Hepatocyte (in vitro differentiated cells): Measurements from ENCODE around the gene STX8.

Experiments used
- CTCF ChIP-seq: fragments of 200-600 bp; sonication (generic); IDR thresholded peaks from 2 replicates; pipeline ENCODE4 v1.5.1; 2016; ENCODE audit warnings: antibody characterized with exemption, mild to moderate bottlenecking; ENCODE audit not compliant: poor library complexity
- EZH2phosphoT487 ChIP-seq: fragments of 200-600 bp; sonication (generic); IDR thresholded peaks from one replicate; pipeline ENCODE4 v1.6.1; 2018; ENCODE audit warnings: antibody characterized with exemption, mild to moderate bottlenecking, low read depth, moderate library complexity; ENCODE audit not compliant: unreplicated experiment, severe bottlenecking

DNA sequence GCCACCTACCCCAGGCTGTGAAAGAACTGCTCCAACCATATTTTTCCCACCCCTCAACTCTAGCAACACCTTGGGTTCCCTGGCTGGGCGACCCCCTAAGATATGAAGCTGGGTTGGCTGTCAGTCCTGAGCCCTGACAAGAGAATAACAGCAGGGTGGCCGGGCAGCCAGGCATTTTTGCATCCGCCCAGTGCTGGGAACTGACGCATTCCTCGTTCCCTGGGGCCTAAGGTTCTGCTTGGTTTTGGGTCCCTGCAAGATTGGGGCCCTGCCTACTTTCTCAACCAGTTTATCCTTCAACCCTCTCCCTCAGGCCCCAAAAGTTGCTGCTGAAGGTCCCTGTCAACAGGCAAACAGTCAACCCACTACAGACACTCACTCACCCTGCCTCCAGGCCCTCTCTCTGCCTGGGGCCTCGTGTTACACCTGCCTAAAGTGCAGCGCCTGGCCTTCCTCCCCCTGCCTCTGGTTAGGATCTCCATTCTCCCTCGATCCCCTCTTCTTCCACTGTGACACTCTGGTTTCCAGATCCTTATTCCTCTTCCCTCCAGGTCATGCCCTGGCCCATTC lies 151.5 kb downstream of the STX8 start:
- TF ChIP-seq CTCF (no peak), EZH2phosphoT487 (no peak)
